HCT116 (cell line): ENCODE results near the gene NMNAT3. TPM values are rescaled to one million over a fixed set of nuclear protein-coding genes. Genes with fewer than 3 reads are reported as not detected.

ENCODE experiments used
- ATAC-seq: fragments of 200-7000 bp; cut with Tn5 transposase; 2 replicates; pipeline ENCODE4 v1.9.1; 2020; ENCODE audit warnings: mild to moderate bottlenecking, moderate library complexity
- BruUV-seq: library from RNA; stranded (reverse); fragments of 400-500 nt; replicated peaks from 2 replicates; lab custom pipeline; 2021; lab: Mats Ljungman, UMichigan
- CTCF ChIA-PET: fragments of 300-600 bp; sonication (Branson Sonifier 250); formaldehyde crosslinking; loops from one replicate; lab custom pipeline; 2021; ENCODE audit warnings: antibody characterized with exemption; lab: Charles Lee
- POLR2A ChIA-PET: fragments of 300-600, 350-600 bp; sonication (Branson Sonifier 250); formaldehyde crosslinking; loops from one replicate; lab custom pipeline; 2021; ENCODE audit warnings: antibody characterized with exemption; lab: Charles Lee
- RAD21 ChIA-PET, 2 experiments: fragments of 300-600 bp; sonication (Branson Sonifier 250); formaldehyde crosslinking; loops; one replicate each; lab custom pipeline; 2023; ENCODE audit warnings: low total read pairs in 2 of 2; ENCODE audit not compliant: uncharacterized antibody in 2 of 2, unreplicated experiment in 2 of 2, low non-redundant PET in 1 of 2; lab: Charles Lee
- DNase-seq: peaks from one replicate; pipeline ENCODE4 v3.0.0-alpha.2; 2010; ENCODE audit warnings: low read depth, low spot score
- H2AFZ ChIP-seq: fragments of 200-600 bp; shearing (Covaris generic), sonication (generic); 2 replicates; pipeline ENCODE4 v1.6.1; 2017; ENCODE audit warnings: low read depth, mixed run types, mixed read lengths, antibody characterized with exemption, low read length; ENCODE audit not compliant: poor library complexity, severe bottlenecking
- H3K27ac ChIP-seq: 2 replicates; pipeline ENCODE4 v1.5.1; 2012; ENCODE audit warnings: low read depth, low read length
- H3K27me3 ChIP-seq: fragments of 200-600 bp; sonication (generic); 2 replicates; pipeline ENCODE4 v1.6.1; 2016; ENCODE audit warnings: mixed run types, low read length, mixed read lengths; ENCODE audit not compliant: insufficient read depth
- H3K36me3 ChIP-seq, 2 experiments: fragments of 200-500 bp in 1 of 2; fragments of 200-600 bp in 1 of 2; sonication (Bioruptor generic) in 1 of 2; sonication (generic) in 1 of 2; 2 replicates each; pipeline versions ENCODE4 v1.5.1 to v1.6.1; 2014 to 2016; ENCODE audit warnings: low read length in 2 of 2, inconsistent platforms in 1 of 2, mixed read lengths in 1 of 2, mixed run types in 1 of 2; ENCODE audit not compliant: insufficient read depth in 2 of 2, control insufficient read depth in 1 of 2
- H3K4me1 ChIP-seq, 2 experiments: fragments of 200-600 bp in 1 of 2; sonication (generic) in 1 of 2; 2 replicates each; pipeline versions ENCODE4 v1.5.1 to v1.6.1; 2012 to 2017; ENCODE audit warnings: low read length in 2 of 2, inconsistent platforms in 1 of 2, mild to moderate bottlenecking in 1 of 2, mixed read lengths in 1 of 2, mixed run types in 1 of 2, moderate library complexity in 1 of 2; ENCODE audit not compliant: insufficient read depth in 2 of 2, control insufficient read depth in 1 of 2
- H3K4me2 ChIP-seq: fragments of 200-600 bp; sonication (generic); 2 replicates; pipeline ENCODE4 v1.6.1; 2017; ENCODE audit warnings: mixed run types, low read length, mixed read lengths
- H3K4me3 ChIP-seq, 2 experiments: fragments of 200-600 bp in 1 of 2; sonication (generic) in 1 of 2; replicated peaks in 1 of 2; 2 replicates each; pipeline ENCODE4 v1.5.1; 2011 to 2016; ENCODE audit warnings: low read length in 2 of 2, control low read depth in 1 of 2, low read depth in 1 of 2, mild to moderate bottlenecking in 1 of 2, mixed read lengths in 1 of 2, mixed run types in 1 of 2
- H3K79me2 ChIP-seq: fragments of 200-600 bp; sonication (generic); 2 replicates; pipeline ENCODE4 v1.6.1; 2017; ENCODE audit warnings: mild to moderate bottlenecking, mixed run types, low read length, moderate library complexity, mixed read lengths; ENCODE audit not compliant: insufficient read depth
- H3K9ac ChIP-seq: fragments of 200-600 bp; sonication (generic); 2 replicates; pipeline ENCODE4 v1.6.1; 2016; ENCODE audit warnings: low read length, mixed read lengths
- H3K9me2 ChIP-seq: fragments of 200-600 bp; sonication (generic), shearing (Covaris generic); 2 replicates; pipeline ENCODE4 v1.6.1; 2017; ENCODE audit warnings: mixed run types, mild to moderate bottlenecking, moderate library complexity; ENCODE audit not compliant: insufficient read depth
- H3K9me3 ChIP-seq, 2 experiments: fragments of 200-500 bp in 1 of 2; fragments of 200-600 bp in 1 of 2; sonication (Bioruptor generic) in 1 of 2; sonication (generic) in 1 of 2; 2 replicates each; pipeline ENCODE4 v1.6.1; 2014 to 2017; ENCODE audit warnings: low read length in 2 of 2, mixed read lengths in 2 of 2, inconsistent platforms in 1 of 2, low read depth in 1 of 2, mild to moderate bottlenecking in 1 of 2, mixed run types in 1 of 2, moderate library complexity in 1 of 2; ENCODE audit not compliant: control insufficient read depth in 1 of 2, insufficient read depth in 1 of 2
- H4K20me1 ChIP-seq: fragments of 200-600 bp; sonication (generic), shearing (Covaris generic); 2 replicates; pipeline ENCODE4 v1.6.1; 2017; ENCODE audit warnings: mixed run types, mild to moderate bottlenecking, moderate library complexity; ENCODE audit not compliant: insufficient read depth
- CBX3 ChIP-seq: IDR thresholded peaks from 2 replicates; pipeline ENCODE4 v1.6.1; 2012; ENCODE audit warnings: low read depth
- EZH2 ChIP-seq: fragments of 200-600 bp; sonication (generic); IDR thresholded peaks from 2 replicates; pipeline ENCODE4 v1.6.1; 2017; ENCODE audit warnings: antibody characterized with exemption, mixed run types
- JUND ChIP-seq: IDR thresholded peaks from 2 replicates; pipeline ENCODE4 v1.6.1; 2012
- RAD21 ChIP-seq: IDR thresholded peaks from 2 replicates; pipeline ENCODE4 v1.6.1; 2012; ENCODE audit warnings: low read depth, mild to moderate bottlenecking
- SIN3A ChIP-seq: IDR thresholded peaks from 2 replicates; pipeline ENCODE4 v1.6.1; 2012; ENCODE audit warnings: low read depth
- TCF7L2 ChIP-seq: IDR thresholded peaks from 2 replicates; pipeline ENCODE4 v1.7.0; 2011; ENCODE audit warnings: borderline replicate concordance, inconsistent platforms; ENCODE audit not compliant: insufficient read depth, insufficient read length; ENCODE audit errors: extremely low read depth
- intact Hi-C: fragments of 100-400 bp; cut with micrococcal nuclease; formaldehyde crosslinking; loops from 2 replicates; pipeline ENCODE4 v1.10.0; 2022
- total RNA-seq: library from RNA; stranded (reverse); gene quantifications from one replicate; pipeline ENCODE4 v1.2.1, GENCODE V29; 2021; ENCODE audit not compliant: unreplicated experiment
- TF ChIP-seq, protein P1 (sequence below), 3 experiments: fragments of 200-600 bp in 1 of 3; sonication (generic) in 1 of 3; IDR thresholded peaks in 2 of 3; conservative IDR thresholded peaks in 1 of 3; 2 replicates each; pipeline ENCODE4 v1.5.1; 2012 to 2017; ENCODE audit warnings: low read depth in 2 of 3, low read length in 2 of 3, antibody characterized with exemption in 1 of 3, borderline replicate concordance in 1 of 3, control low read depth in 1 of 3, mild to moderate bottlenecking in 1 of 3, mixed read lengths in 1 of 3, mixed run types in 1 of 3, moderate library complexity in 1 of 3; ENCODE audit not compliant: insufficient read depth in 1 of 3
- TF ChIP-seq, protein P2 (sequence below): IDR thresholded peaks from 2 replicates; pipeline ENCODE4 v1.6.1; 2011; ENCODE audit warnings: mild to moderate bottlenecking, low read length, moderate library complexity; ENCODE audit not compliant: insufficient replicate concordance; ENCODE audit errors: extremely low read depth

Gene NMNAT3
- total RNA-seq, 1 experiment from 2014 or later = 5.7 TPM

DNA sequence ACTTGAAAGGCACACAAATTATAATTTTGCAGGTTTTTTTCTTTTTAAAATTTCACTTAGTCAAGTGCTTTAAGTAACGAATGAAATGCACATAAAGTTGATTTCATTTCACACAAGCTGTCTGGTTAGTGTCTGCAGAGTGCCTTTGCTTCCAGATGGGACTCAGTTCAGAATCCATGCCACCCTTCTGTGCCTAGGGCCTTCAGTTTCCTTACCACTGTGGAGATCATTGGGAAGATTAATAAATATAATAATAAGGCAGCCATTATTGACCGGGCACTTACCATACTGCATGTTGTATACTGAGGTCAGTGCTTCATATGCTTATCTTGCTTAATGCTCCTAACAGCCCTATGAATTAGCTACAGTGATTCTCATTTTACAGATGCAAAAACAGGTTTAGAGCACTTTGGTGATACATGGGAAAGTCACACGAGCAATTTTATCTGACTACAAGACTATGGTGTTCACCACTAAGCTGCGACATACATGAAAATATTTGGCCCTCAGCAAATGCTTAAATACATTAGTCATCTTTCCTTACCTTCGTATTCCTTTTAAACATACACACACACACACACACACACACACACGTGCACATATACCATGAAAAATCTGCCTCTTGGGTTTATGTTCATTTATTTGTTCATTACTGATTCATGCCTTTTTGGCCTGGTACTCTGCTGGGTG lies 3.1 kb downstream of the NMNAT3 start:
- ATAC-seq (no peak), DNase-seq (no peak)
- CTCF ChIA-PET = no interaction called here
- Histone ChIP-seq H3K9me3 (no peaks in the 10 kb centered on the region), H2AFZ (no peak overlapping the region), H3K4me3 (no peak overlapping the region), H3K9me2 (no peaks in the 10 kb centered on the region), H3K27ac (no peak overlapping the region), H4K20me1 (no peaks in the 10 kb centered on the region), H3K79me2 (no peaks in the 10 kb centered on the region), H3K27me3 (no peaks in the 10 kb centered on the region), H3K36me3 (no peaks in the 10 kb centered on the region), H3K4me1 (peaks cover 0 to 9% of the 10 kb centered on the region in 2 experiments; a peak in 2 of 4 replicates), H3K4me2 (no peak overlapping the region), H3K9ac (no peak overlapping the region)
- RAD21 ChIA-PET = no interaction called here
- no TSS peak for BruUV-seq
- TF ChIP-seq, protein P1, sequence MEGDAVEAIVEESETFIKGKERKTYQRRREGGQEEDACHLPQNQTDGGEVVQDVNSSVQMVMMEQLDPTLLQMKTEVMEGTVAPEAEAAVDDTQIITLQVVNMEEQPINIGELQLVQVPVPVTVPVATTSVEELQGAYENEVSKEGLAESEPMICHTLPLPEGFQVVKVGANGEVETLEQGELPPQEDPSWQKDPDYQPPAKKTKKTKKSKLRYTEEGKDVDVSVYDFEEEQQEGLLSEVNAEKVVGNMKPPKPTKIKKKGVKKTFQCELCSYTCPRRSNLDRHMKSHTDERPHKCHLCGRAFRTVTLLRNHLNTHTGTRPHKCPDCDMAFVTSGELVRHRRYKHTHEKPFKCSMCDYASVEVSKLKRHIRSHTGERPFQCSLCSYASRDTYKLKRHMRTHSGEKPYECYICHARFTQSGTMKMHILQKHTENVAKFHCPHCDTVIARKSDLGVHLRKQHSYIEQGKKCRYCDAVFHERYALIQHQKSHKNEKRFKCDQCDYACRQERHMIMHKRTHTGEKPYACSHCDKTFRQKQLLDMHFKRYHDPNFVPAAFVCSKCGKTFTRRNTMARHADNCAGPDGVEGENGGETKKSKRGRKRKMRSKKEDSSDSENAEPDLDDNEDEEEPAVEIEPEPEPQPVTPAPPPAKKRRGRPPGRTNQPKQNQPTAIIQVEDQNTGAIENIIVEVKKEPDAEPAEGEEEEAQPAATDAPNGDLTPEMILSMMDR (IDR thresholded peaks at IDR 0.05 in 2 of 3, conservative IDR thresholded peaks at IDR 0.05 in 1 of 3; ENCODE audit: borderline replicate concordance in 1 of 3, insufficient read depth in 1 of 3, low read depth in 2 of 3, low read length in 2 of 3) = no peak
- no peak for TF ChIP-seq EZH2
- TF ChIP-seq TCF7L2 = no peak
- TF ChIP-seq RAD21 = no peak
- TF ChIP-seq SIN3A = no peak
- TF ChIP-seq JUND = no peak
- no peak for TF ChIP-seq CBX3
- TF ChIP-seq, protein P2, sequence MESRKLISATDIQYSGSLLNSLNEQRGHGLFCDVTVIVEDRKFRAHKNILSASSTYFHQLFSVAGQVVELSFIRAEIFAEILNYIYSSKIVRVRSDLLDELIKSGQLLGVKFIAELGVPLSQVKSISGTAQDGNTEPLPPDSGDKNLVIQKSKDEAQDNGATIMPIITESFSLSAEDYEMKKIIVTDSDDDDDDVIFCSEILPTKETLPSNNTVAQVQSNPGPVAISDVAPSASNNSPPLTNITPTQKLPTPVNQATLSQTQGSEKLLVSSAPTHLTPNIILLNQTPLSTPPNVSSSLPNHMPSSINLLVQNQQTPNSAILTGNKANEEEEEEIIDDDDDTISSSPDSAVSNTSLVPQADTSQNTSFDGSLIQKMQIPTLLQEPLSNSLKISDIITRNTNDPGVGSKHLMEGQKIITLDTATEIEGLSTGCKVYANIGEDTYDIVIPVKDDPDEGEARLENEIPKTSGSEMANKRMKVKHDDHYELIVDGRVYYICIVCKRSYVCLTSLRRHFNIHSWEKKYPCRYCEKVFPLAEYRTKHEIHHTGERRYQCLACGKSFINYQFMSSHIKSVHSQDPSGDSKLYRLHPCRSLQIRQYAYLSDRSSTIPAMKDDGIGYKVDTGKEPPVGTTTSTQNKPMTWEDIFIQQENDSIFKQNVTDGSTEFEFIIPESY = no peak
- intact Hi-C loops = no loop called here
- POLR2A ChIA-PET = no interaction called here
